ENCODE data around the gene TBRG1.

TBRG1 gene

GRCh38 chr11:124618863-124619262 lies 3.8 kb upstream of the TBRG1 start:
- no peak for DNase-seq

- no peak for DNase-seq
Measured at GRCh38 chr11:124623861-124624525, 1.3 kb downstream of the TBRG1 start.

- no peak for DNase-seq
Measured at GRCh38 chr11:124625504-124626168, 3.0 kb downstream of the TBRG1 start.

GRCh38 chr11:124627546-124627945 lies 4.9 kb downstream of the TBRG1 start:
- no peak for DNase-seq

GRCh38 chr11:124629961-124630360 lies 7.3 kb downstream of the TBRG1 start:
- no peak for DNase-seq

- no peak for DNase-seq
Measured at GRCh38 chr11:124633355-124633754, 10.7 kb downstream of the TBRG1 start.

GRCh38 chr11:124635932-124636331 lies 13.3 kb downstream of the TBRG1 start:
- DNase-seq = no peak

- no peak for DNase-seq
Measured at GRCh38 chr11:124638500-124638899, 15.8 kb downstream of the TBRG1 start.

- no peak for DNase-seq
Measured at GRCh38 chr11:124639186-124639585, 16.5 kb downstream of the TBRG1 start.

- DNase-seq = no peak
Measured at GRCh38 chr11:124640666-124641065, 18.0 kb downstream of the TBRG1 start.

- no peak for DNase-seq
Measured at GRCh38 chr11:124642628-124643027, 20.0 kb downstream of the TBRG1 start.

GRCh38 chr11:124643042-124643604 lies 20.5 kb downstream of the TBRG1 start:
- DNase-seq = no peak

GRCh38 chr11:124643605-124644425 lies 21.2 kb downstream of the TBRG1 start:
- no peak for DNase-seq

- DNase-seq = peak; percentile 36
Measured at GRCh38 chr11:124644426-124645280, 22.0 kb downstream of the TBRG1 start.

- DNase-seq = no peak
Measured at GRCh38 chr11:124646148-124646547, 23.5 kb downstream of the TBRG1 start.

GRCh38 chr11:124648610-124649009 lies 25.9 kb downstream of the TBRG1 start:
- no peak for DNase-seq

GRCh38 chr11:124656774-124657630 lies 34.3 kb downstream of the TBRG1 start:
- DNase-seq = no peak

GRCh38 chr11:124657904-124658303 lies 35.2 kb downstream of the TBRG1 start:
- DNase-seq = no peak

- no peak for DNase-seq
Measured at GRCh38 chr11:124658501-124658900, 35.8 kb downstream of the TBRG1 start.

GRCh38 chr11:124658986-124659385 lies 36.3 kb downstream of the TBRG1 start:
- DNase-seq = no peak

GRCh38 chr11:124661553-124661952 lies 38.9 kb downstream of the TBRG1 start:
- DNase-seq = no peak

- no peak for DNase-seq
Measured at GRCh38 chr11:124662106-124662505, 39.4 kb downstream of the TBRG1 start.

Data from T1000 (cell line).